CD4-positive, alpha-beta memory T cell (primary cell): ENCODE measurements around the gene MAPK1IP1L. TPM values are rescaled to one million over a fixed set of nuclear protein-coding genes. Genes with fewer than 3 reads are reported as not detected.
A peak's percentile ranks its signal among the peaks of the same experiment; 100 is the strongest.
"Not testable (repeated sequence)": the region's sequence is repeated elsewhere in the genome, so short reads cannot be mapped to it uniquely, and the experiment has no call there.

Experiments used
- CTCF ChIA-PET: fragments of 350-600 bp; sonication (Branson Sonifier 250); formaldehyde crosslinking; loops from one replicate; lab custom pipeline; 2021; ENCODE audit warnings: inconsistent platforms; ENCODE audit not compliant: partially characterized antibody; lab: Charles Lee
- POLR2A ChIA-PET: fragments of 350-600 bp; sonication (Branson Sonifier 250); formaldehyde crosslinking; loops from one replicate; lab custom pipeline; 2021; ENCODE audit not compliant: partially characterized antibody; lab: Charles Lee
- DNase-seq, 5 donors: peaks; one replicate each; pipeline versions ENCODE4 v3.0.0 to v3.0.0-alpha.2; 2020 to 2022; ENCODE audit warnings: mixed read lengths in 1 of 5
- H3K27ac ChIP-seq: one replicate; pipeline ENCODE4 v1.7.0; 2013; ENCODE audit warnings: low read depth, low read length
- H3K27me3 ChIP-seq: 2 replicates; pipeline ENCODE4 v1.7.0; 2013; ENCODE audit warnings: mild to moderate bottlenecking, low read length, moderate library complexity; ENCODE audit not compliant: insufficient read depth
- H3K36me3 ChIP-seq: 2 replicates; pipeline ENCODE4 v1.7.0; 2013; ENCODE audit warnings: mild to moderate bottlenecking, low read length, moderate library complexity; ENCODE audit not compliant: insufficient read depth
- H3K4me1 ChIP-seq: 2 replicates; pipeline ENCODE4 v1.7.0; 2013; ENCODE audit warnings: mild to moderate bottlenecking, low read length, moderate library complexity; ENCODE audit not compliant: insufficient read depth
- H3K4me3 ChIP-seq, 2 donors: one replicate each; pipeline ENCODE4 v1.7.0; 2013; ENCODE audit warnings: low read length in 2 of 2, mild to moderate bottlenecking in 1 of 2
- H3K9me3 ChIP-seq, 2 donors: one replicate each; pipeline ENCODE4 v1.7.0; 2013; ENCODE audit warnings: low read length in 2 of 2, control low read depth in 1 of 2; ENCODE audit not compliant: control insufficient read depth in 1 of 2
- H3K27ac Mint-ChIP-seq, 7 donors: one replicate each; pipeline ENCODE4 v1.8.0; 2020 to 2021; ENCODE audit warnings: mixed read lengths in 7 of 7, mild to moderate bottlenecking in 6 of 7, inconsistent platforms in 3 of 7, moderate library complexity in 3 of 7
- H3K27me3 Mint-ChIP-seq, 2 donors: one replicate each; pipeline ENCODE4 v1.8.0; 2020 to 2021; ENCODE audit warnings: mixed read lengths in 2 of 2
- H3K36me3 Mint-ChIP-seq, 2 donors: one replicate each; pipeline ENCODE4 v1.8.0; 2020 to 2021; ENCODE audit warnings: mixed read lengths in 2 of 2, inconsistent platforms in 1 of 2, mild to moderate bottlenecking in 1 of 2
- H3K4me1 Mint-ChIP-seq, 4 donors: one replicate each; pipeline ENCODE4 v1.8.0; 2020 to 2021; ENCODE audit warnings: mixed read lengths in 4 of 4, mild to moderate bottlenecking in 1 of 4
- H3K4me3 Mint-ChIP-seq, 8 donors: one replicate each; pipeline ENCODE4 v1.8.0; 2020 to 2021; ENCODE audit warnings: mixed read lengths in 8 of 8, mild to moderate bottlenecking in 7 of 8, moderate library complexity in 6 of 8, inconsistent platforms in 3 of 8
- H3K9me3 Mint-ChIP-seq, 8 donors: one replicate each; pipeline ENCODE4 v1.8.0; 2020 to 2021; ENCODE audit warnings: mixed read lengths in 8 of 8, mild to moderate bottlenecking in 5 of 8, inconsistent platforms in 3 of 8, moderate library complexity in 1 of 8
- intact Hi-C: fragments of 100-400 bp; cut with micrococcal nuclease; formaldehyde crosslinking; loops from one replicate; pipeline ENCODE4 v1.15.1; 2023
- polyA plus RNA-seq, 2 donors: library from polyadenylated mRNA; unstranded; fragments of 300-500 nt; fragmentation: Illumina TruSeq; gene quantifications; one replicate each; pipeline ENCODE4 v1.2.3, GENCODE V29; 2021
- total RNA-seq, 2 experiments: library from RNA; stranded (reverse); gene quantifications; one replicate each; pipeline ENCODE4 v1.2.3, GENCODE V29; 2021

MAPK1IP1L gene
- total RNA-seq (10 to 100 TPM; 67.2 to 73.4 TPM), polyA plus RNA-seq (10 to 100 TPM; 82.1 to 89.3 TPM)

GRCh38 chr14:55051423-55052268, at the start of gene MAPK1IP1L:
TSS of gene MAPK1IP1L (plus strand) at chr14:55051647. CDS start at chr14:55061684, 10,037 bp downstream.
- intact Hi-C loops = loop anchor here (1.0 to 5.0 kb wide), 8 partner anchors 21 to 531 kb away; partner anchors contain the start of genes FBXO34, GCH1, KTN1 and SOCS4
- CTCF ChIA-PET = interaction anchor here (0.7 to 3.6 kb wide), 34 partner anchors 8 to 383 kb away, joined by 3 to 30 read pairs (median 4); partner anchors contain the start of genes DLGAP5, GCH1, SOCS4 and WDHD1
- DNase-seq = peak; percentile 88 to 95 (median 91)
- Histone ChIP-seq H3K4me1 (peaks cover 48% of the 10 kb centered on the region), H3K9me3 (no peaks in the 10 kb centered on the region), H3K4me3 (peak within 1 kb of the TSS; percentile 67 to 98), H3K27ac (peak within 1 kb of the TSS; percentile 100), H3K27me3 (no peaks in the 10 kb centered on the region), H3K36me3 (no peaks in the 10 kb centered on the region)
- Mint-ChIP-seq H3K36me3 (peaks cover 12 to 25% of the 10 kb centered on the region in 2 donors), H3K27me3 (no peaks in the 10 kb centered on the region), H3K4me3 (peak within 1 kb of the TSS; percentile 87 to 95 (median 92)), H3K27ac (peak within 1 kb of the TSS; percentile 95 to 98 (median 96)), H3K9me3 (no peaks in the 10 kb centered on the region), H3K4me1 (peaks cover 27 to 55% (median 39%) of the 10 kb centered on the region in 4 donors)
- POLR2A ChIA-PET = interaction anchor here (0.6 to 3.4 kb wide), 25 partner anchors 8 to 1528 kb away, joined by 3 to 62 read pairs (median 6); partner anchors contain the start of genes DLGAP5, GCH1, PELI2 and SOCS4

DNA sequence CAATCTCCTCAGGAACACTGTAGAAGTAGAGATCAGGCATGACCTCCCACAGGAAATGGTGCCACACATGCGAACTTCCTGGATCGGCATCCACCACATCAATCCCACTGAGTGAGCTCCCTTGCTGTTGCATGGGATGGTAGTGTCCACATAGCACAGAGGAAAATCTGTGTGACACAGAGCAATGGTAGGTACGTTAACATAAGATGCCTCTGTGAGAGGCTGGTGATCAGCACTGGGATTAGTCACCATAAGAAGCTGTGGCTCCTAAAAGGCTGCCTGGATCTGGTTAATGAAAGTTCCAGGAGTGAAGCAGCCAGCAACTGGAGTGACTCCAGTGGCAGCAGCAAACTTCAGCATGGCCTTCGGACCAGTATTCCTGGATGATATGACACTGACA, 46.4 kb upstream of the MAPK1IP1L start:
- no peak for DNase-seq
- Mint-ChIP-seq H3K27ac (no peak overlapping the region), H3K4me1 (peaks cover 0 to 12% (median 4%) of the 10 kb centered on the region in 4 donors), H3K9me3 (no peaks in the 10 kb centered on the region), H3K27me3 (no peaks in the 10 kb centered on the region), H3K36me3 (peaks cover 4 to 5% of the 10 kb centered on the region in 2 donors), H3K4me3 (no peak overlapping the region)
- H3K27ac ChIP-seq = no peak overlapping the region
- H3K27me3 ChIP-seq = no peaks in the 10 kb centered on the region
- no peaks in the 10 kb centered on the region for H3K9me3 ChIP-seq
- ChIA-PET POLR2A (no interaction called here), CTCF (no interaction called here)
- no peaks in the 10 kb centered on the region for H3K4me1 ChIP-seq
- no peaks in the 10 kb centered on the region for H3K36me3 ChIP-seq
- intact Hi-C loops = no loop called here
- H3K4me3 ChIP-seq = no peak overlapping the region

DNA sequence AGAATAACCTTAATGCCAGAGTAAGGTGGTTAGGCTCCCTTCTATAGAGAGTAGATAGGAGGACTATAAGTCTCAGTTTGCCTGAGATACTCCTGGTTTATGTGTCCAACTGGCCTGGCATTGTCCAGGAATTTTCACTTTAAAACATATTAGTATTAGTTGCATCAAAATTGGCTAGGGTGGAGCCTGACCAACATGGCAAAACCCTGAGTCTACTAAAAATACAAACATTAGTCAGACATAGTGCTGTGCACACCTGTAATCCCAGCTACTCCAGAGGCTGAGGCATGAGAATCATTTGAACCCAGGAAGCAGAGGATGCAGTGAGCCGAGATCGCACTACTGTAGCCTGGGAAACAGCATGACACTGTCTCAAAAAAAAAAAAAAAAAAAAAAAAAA, 36.4 kb upstream of the MAPK1IP1L start:
- intact Hi-C loops = no loop called here
- H3K4me1 ChIP-seq = no peaks in the 10 kb centered on the region
- no peak overlapping the region for H3K4me3 Mint-ChIP-seq
- H3K9me3 ChIP-seq = no peaks in the 10 kb centered on the region
- H3K27me3 ChIP-seq = no peaks in the 10 kb centered on the region
- DNase-seq = no peak
- H3K36me3 Mint-ChIP-seq = peaks cover 11 to 13% of the 10 kb centered on the region in 2 donors
- no peaks in the 10 kb centered on the region for H3K36me3 ChIP-seq
- peaks cover 0 to 2% (median 0%) of the 10 kb centered on the region in 4 donors for H3K4me1 Mint-ChIP-seq
- CTCF ChIA-PET = interaction anchor here (2.1 kb wide), 1 partner anchor 12 kb away, joined by 6 read pairs; the partner anchor contains the start of genes SOCS4 and WDHD1
- no peaks in the 10 kb centered on the region for H3K9me3 Mint-ChIP-seq
- H3K4me3 ChIP-seq = no peak overlapping the region
- POLR2A ChIA-PET = interaction anchor here (1.7 kb wide), 1 partner anchor 12 kb away, joined by 9 read pairs; the partner anchor contains the start of genes SOCS4 and WDHD1
- H3K27me3 Mint-ChIP-seq = no peaks in the 10 kb centered on the region
- H3K27ac ChIP-seq = no peak overlapping the region
- H3K27ac Mint-ChIP-seq = no peak overlapping the region

GRCh38 chr14:55019968-55020554, 31.4 kb upstream of the MAPK1IP1L start:
- Histone ChIP-seq H3K9me3 (no peaks in the 10 kb centered on the region), H3K4me3 (no peak overlapping the region), H3K4me1 (no peaks in the 10 kb centered on the region), H3K36me3 (no peaks in the 10 kb centered on the region), H3K27me3 (no peaks in the 10 kb centered on the region), H3K27ac (no peak overlapping the region)
- intact Hi-C loops = no loop called here
- H3K4me1 Mint-ChIP-seq = peaks cover 0 to 4% (median under 1%) of the 10 kb centered on the region in 4 donors
- DNase-seq = no peak
- CTCF ChIA-PET = no interaction called here
- no peaks in the 10 kb centered on the region for H3K36me3 Mint-ChIP-seq
- H3K9me3 Mint-ChIP-seq = no peaks in the 10 kb centered on the region
- POLR2A ChIA-PET = no interaction called here
- H3K4me3 Mint-ChIP-seq = no peak overlapping the region
- H3K27ac Mint-ChIP-seq = peak overlapping the region in 2 of 7 donors; percentile 19 to 74
- no peaks in the 10 kb centered on the region for H3K27me3 Mint-ChIP-seq

DNA sequence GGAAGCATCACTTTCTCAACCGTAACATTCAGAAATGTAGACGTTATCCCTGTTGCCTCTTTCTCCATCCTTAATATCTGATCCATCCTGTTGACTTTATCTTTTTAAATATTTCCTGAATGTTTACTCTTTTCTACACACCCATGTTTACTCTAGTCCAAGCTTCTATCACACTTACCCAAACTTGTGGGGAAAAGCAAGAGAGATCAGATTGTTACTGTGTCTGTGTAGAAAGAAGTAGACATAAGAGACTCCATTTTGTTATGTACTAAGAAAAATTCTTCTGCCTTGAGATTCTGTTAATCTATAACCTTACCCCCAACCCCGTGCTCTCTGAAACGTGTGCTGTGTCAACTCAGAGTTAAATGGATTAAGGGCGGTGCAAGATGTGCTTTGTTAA, 27.1 kb upstream of the MAPK1IP1L start:
- H3K9me3 Mint-ChIP-seq, H3K4me3 ChIP-seq, POLR2A ChIA-PET: not testable (repeated sequence)

GRCh38 chr14:55025948-55026347, 25.5 kb upstream of the MAPK1IP1L start:
- H3K4me3 ChIP-seq = peak overlapping the region in 1 of 2 donors; percentile 62
- no peak for DNase-seq
- ChIA-PET POLR2A (interaction anchor here (1.5 to 3.4 kb wide), 3 partner anchors 26 to 555 kb away, joined by 3 to 62 read pairs (median 12); partner anchors contain the start of genes GCH1 and MAPK1IP1L), CTCF (interaction anchor here (1.6 to 2.1 kb wide), 4 partner anchors 10 to 420 kb away, joined by 4 to 16 read pairs (median 6); partner anchors contain the start of gene MAPK1IP1L)
- peak overlapping the region; percentile 70 to 98 (median 95) for H3K27ac Mint-ChIP-seq
- intact Hi-C loops = loop anchor here (2.0 kb wide), 2 partner anchors 123 to 461 kb away; partner anchors contain the start of gene GCH1
- H3K4me1 ChIP-seq = peaks cover 40% of the 10 kb centered on the region
- H3K9me3 ChIP-seq = no peaks in the 10 kb centered on the region
- no peaks in the 10 kb centered on the region for H3K9me3 Mint-ChIP-seq
- H3K36me3 ChIP-seq = no peaks in the 10 kb centered on the region
- H3K27me3 Mint-ChIP-seq = no peaks in the 10 kb centered on the region
- H3K4me3 Mint-ChIP-seq = peak overlapping the region; percentile 87 to 95 (median 94)
- peaks cover 0 to 9% of the 10 kb centered on the region in 2 donors for H3K36me3 Mint-ChIP-seq
- peak overlapping the region; percentile 89 for H3K27ac ChIP-seq
- no peaks in the 10 kb centered on the region for H3K27me3 ChIP-seq
- peaks cover 33 to 48% (median 38%) of the 10 kb centered on the region in 4 donors for H3K4me1 Mint-ChIP-seq

More for the DNA sequence above, 27.1 kb upstream of the MAPK1IP1L start:
- H3K36me3 Mint-ChIP-seq, H3K27me3 Mint-ChIP-seq, H3K27ac ChIP-seq, H3K9me3 ChIP-seq, intact Hi-C loops, DNase-seq, H3K4me3 Mint-ChIP-seq, H3K27me3 ChIP-seq, H3K36me3 ChIP-seq: not testable (repeated sequence)
- Mint-ChIP-seq H3K27ac (peak overlapping the region in 1 of 7 donors; percentile 8), H3K4me1 (peaks cover 27 to 41% (median 31%) of the 10 kb centered on the region in 4 donors)
- peaks cover 30% of the 10 kb centered on the region for H3K4me1 ChIP-seq
- CTCF ChIA-PET = interaction anchor here (1.5 to 3.2 kb wide), 2 partner anchors 15 to 27 kb away, joined by 5 to 11 read pairs; partner anchors contain the start of gene MAPK1IP1L
